GM19328 (cell line): Measurements from ENCODE around the gene FCRL1.

Source experiments
- ATAC-seq: cut with Tn5 transposase; IDR thresholded peaks from one replicate; pipeline ENCODE4 v1.9.1; 2021; ENCODE audit warnings: mild to moderate bottlenecking, moderate library complexity; ENCODE audit not compliant: unreplicated experiment

FCRL1 gene

DNA sequence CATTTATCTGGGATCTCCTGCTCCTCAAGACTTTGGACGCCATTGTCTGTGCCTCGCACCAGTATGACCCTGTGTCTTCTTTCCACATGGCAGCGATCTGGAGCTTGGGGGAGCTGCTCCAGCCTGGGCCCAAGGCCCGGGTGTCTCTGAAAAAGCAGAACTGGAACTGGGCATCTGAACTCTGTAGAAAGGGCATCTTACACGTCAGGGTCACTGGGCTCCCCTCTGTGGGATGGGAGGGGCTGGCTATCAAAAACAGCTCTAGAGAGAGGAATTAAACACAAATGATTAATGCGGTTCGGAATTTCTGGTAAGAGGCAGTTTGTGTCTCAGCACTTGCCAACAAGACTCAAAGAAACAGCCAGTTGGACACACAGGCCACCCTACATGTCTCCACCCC lies 16.1 kb downstream of the FCRL1 start:
- ATAC-seq = no peak

DNA sequence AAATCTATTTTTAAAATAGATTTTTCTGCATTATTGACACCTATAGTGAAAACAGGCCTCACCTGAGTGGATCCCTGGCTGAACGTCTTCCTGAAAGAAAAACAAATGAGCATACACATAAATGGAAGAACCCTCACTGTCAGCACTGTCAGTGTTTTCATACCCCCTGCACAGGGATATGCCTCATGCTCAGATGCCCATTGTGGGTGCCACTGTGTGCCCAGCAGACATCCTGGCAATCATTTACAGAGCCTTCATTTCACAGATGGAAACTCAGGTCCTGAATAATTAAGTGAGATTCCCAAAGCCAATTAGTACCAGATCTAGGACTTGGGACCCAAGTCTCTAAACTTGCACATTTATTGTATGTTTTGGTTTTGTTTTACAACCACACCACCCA lies 19.9 kb downstream of the FCRL1 start:
- no peak for ATAC-seq

DNA sequence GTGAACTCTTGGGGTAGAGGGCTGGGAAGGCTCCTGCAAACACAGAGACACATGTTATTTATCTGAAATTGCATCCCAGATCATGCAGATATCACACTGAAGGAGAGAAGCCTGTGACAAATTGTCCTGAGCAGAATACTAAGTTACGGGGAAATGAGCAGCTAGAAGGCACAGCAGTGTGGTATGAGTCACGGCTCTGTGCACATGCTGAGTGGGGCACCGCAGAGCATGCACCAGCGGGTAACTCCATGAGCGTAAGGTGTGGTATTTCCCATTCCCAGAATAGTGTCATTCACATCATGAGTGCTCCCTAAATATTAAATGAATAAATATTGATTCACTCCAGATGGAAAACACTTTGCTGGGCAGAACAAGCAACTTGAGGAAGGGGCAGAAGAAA lies 21.7 kb downstream of the FCRL1 start:
- ATAC-seq = no peak

DNA sequence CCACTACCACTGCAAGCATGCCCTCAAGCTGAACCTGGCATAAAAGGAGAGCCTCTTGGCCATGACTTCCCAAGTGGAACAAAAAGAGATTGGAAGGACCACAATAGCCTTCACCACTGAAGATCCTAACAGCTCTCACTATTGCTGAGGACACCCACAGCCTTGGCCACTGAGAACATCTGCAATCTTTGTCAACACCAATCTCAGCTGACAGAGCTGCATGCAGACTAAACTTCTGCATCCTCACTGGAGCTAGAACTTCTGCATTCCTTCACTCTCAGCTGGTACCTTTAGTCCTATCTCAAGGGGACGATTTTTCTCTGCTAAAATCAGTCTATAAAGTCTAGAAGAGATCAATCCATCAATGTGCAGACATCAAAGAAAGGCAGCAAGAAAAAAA lies 34.7 kb downstream of the FCRL1 start:
- ATAC-seq = no peak

DNA sequence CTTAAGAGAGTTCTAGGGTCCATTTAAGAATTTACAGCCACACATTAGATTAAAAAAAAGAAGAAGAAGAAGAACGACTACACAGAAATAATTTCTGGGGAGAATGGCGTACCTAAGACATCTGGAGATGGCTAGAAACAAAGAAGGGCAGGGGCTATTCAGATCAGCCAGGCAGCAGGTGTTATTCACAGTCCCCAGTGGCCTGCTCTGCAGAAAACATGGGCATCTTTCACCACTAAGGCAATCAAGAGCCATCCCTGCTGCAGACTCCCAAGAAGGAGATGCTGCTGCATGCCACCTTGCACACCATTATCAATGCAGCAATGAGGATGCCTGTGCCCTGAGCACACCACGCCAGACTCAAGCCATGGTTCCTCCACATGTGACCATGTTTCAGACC lies 35.1 kb downstream of the FCRL1 start:
- no peak for ATAC-seq

DNA sequence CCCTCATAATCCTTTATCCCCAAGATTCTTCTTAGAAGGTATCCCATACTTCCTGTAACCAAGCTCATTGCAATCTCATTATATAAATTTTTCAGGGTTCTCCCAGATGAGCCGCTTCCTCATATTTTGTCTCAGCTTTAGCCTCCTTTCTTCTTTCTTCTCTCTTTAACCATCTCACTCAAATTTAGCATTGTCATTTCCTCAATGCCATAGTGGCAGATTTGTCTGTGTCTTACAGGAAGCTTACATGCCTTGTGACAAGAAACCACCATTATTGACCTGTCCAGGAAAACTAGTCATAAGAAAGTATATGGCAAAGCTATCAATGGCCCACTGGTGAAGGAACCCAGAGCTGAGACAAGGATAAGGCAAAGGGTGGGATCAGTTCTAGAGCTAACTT lies 37.0 kb downstream of the FCRL1 start:
- no peak for ATAC-seq

DNA sequence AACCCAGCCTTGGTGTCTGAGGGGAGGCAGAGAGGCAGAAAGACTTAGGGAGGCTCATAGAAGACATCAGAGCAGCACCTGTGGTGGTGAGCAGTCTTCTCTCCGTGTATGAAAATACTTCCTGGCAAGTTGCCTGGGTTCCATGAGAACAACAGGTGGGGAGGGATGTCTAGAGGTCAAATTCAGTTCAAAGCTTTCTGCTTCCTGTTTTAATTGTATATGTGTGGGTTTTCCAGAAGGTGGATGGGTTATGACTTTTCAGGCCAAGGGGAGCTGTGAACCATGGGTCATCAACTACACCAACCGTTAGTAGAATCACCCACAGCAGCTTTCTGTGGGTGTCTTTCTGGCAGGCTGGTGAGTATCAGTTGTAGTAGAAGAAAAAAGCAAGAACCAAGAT lies 38.9 kb downstream of the FCRL1 start:
- peak; percentile 61 for ATAC-seq

DNA sequence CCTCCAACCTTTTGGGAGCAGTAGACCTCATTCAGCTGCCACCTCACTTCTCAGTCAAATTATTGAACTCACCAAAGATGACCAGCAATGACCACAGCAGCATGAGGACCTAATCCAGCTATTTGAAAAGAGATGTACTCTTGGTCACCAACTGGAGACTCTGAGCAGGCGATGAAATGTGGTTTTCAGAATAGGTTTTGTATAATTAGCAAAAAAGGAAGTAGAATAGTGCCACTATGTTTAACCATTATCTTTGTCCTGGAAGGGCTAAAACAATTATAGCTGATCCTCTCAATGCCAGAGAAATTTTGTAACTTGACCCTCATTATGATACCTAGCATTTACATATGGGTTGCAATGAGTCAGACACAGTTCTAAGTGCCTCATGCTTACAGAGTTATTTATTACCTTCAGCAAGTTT lies 42.9 kb downstream of the FCRL1 start, which contains the start of gene FCRL2:
Gene FCRL2 (minus strand): TSS at position 162 of the 421 bp plus-strand sequence. CDS start 59 bp downstream, at position 103.
- no peak for ATAC-seq

DNA sequence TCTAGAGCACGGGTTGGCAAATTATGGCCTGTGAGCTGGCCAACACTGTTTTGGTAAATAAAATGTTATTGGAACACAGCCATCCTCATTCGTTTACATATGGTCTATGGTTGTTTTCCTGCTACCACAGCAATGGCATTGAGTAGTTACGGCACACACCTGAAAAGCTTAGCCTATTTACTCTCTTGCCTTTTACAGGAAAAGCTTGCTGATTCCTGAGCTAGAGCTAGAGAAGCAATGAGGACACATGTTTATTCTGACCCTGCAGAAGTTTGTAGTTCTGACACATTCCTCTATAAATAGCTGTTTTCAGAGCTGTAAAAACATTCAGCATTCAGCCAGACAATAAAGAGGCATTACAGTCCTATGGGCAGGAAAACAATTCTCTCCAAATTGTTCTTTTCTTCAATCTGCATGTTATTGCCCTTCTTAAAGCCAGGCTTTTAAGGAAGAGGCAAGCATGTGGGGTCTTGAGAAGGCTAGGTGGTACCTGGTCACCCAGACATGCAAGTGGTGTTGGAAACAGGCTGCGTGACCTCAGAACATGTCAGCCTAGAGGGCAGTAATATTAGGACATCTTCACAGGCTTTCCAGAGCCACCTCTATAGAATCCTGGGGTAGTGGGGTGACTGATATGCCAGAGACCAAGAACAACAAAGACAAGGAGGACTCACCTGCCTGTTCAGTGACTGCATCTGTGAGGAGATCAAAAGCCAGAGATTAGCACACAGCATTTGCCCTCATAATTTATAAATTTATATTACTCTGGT lies 44.6 kb downstream of the FCRL1 start:
- no peak for ATAC-seq

DNA sequence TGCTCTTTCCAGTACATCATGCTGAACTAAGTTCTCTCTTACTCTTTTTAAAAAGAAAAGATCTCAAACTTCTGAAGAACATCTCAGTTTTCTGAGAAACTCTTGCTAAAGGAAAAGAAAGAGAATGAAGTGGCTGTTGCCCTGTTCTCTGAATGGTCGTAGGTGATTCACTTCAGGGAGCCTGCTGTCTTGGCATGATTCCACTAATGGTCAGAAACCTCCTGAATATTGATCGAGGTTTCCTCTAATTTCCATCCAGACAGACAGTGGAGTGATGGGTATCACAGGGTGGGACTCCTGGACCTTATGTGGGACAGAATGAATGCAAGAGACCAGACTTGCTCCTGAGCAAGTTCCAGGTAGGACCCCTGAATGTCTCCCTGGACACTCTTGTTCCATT lies 45.5 kb downstream of the FCRL1 start:
- no peak for ATAC-seq

DNA sequence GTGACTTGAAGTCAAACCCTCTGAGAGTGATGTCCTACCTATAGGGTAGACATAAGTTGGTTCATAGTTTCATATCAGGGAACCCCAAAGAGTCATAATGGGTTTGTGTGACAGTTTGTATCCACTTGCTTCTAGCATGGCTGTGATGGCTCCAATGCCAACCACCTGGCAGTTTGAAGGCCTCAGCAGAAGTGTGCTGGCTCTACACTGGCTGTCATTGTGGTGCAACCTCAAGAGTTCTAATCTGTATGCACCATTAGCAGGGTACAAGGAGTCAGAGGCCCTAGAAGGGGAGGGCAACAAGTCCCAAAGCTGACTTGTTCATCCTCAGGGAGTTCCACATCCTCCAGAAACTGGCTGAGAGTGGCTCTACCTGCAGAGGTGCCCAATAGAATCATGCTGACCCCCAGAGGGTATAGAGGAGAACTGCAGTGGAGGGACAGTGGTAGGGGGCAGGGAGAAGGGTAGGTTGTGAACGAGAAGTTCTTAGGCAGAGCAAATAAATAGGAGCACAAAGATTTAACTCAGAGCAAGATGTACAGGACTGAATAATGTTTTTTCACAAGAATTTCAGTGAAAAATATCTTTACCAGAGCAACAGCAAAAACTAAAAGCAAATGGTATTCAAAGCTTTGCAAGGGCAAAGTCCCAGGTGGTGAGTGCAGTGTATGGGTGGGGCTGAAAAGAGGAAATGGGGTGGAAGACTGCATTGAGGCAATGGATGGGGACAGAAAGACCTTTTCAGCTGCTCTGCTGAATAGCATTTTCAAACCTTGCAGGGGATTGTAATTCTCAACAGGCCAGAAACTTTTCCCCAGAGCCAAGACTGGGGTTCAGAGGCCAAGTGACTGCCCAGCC lies 46.2 kb downstream of the FCRL1 start:
- peak; percentile 67 for ATAC-seq

DNA sequence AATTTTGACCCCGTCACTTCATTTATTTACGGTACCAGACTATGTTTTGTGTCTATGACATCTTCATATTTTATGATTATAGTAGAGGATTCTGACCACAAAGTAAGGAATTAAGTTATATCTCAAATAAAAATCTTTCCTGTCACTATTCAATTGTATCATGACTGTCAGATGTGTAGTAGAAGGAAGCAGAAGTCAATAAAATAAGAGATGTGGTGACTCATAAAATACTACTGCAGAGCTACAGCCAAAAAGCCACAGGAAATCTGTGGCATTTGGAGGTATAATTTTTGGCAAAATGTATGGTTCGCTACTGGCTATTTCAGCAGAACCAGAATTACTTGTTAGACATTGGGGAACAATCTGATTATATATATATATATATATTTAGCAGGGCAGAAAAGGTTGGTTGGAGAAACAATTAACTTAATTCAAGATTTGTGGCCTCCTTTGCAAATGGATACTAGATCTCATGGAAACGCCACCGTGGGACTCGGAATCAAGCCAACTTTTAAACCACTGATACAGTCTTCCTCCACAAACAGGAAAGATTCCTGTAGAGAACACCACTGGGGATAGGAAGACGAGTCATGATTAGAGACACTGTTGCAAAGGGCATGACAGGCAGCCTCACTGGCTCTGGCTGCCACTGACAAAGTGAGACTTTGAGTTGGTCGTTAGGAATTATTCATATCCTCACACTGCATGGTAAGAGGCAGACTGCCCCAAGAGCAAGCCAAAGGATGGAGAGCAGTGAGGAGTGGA lies 48.1 kb downstream of the FCRL1 start:
- no peak for ATAC-seq

DNA sequence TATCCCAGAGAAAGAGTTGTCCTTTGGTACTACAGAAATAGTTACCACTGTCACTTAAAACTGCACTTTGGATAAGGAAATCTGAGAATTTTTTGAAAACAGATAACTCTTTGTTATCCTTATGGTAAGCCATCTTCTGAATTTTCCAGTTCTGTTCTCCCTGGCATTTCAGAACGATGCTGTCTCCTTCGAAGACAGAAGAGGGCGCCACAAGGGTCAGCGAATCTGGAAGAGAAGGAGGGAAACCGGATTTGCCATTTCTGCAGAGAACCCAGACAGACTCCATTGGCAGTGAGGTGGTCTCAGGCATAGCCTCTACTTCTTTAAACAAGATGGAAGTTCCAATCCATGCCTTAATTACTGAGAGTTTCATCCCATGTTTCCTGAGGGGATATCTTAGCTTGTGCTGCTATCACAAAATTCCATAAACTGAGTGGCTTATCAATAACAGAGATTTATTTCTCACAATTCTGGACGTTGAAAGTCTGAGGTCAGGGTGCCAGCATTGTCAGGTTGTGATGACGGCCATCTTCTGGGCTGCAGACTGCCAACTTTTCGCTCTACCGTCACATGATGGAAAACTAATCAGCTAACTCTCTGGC lies 49.4 kb downstream of the FCRL1 start:
- no peak for ATAC-seq

DNA sequence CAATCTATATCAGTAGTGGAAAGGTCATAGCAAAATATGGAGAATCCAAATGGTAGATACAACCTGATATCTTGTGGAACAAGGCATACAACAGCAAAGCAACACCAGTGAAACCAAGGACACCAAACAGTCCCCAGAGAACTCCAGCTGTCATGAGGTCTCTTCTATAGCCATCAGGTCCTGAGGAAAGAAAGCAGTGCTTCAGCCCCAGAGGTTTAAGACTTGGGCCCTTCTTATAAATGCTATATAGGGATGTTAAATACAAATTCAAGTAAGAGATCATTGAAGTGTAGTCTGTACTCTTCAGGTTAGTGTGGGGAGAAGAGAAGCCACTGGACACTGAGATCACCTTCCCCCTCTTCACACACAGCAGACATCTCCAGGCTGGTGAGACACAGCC lies 53.1 kb downstream of the FCRL1 start:
- ATAC-seq = no peak

DNA sequence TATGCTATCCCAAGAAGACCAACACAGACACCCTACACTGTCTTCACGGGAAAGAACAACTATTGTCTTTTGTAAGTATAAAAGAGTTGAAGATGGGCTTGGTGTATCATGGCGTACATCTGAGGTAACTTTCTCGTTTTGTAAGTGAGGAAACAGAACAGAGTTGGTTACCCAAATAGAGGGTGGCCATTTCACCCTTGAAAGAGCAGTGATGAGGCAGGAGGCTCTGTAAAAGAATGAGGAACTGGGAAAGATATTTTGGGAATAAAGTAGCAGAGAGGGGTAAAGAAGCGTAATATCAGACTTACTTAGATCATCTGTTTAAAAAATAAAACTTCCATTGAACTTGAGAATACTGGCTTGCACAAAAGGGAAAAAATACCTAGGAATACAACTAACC lies 61.9 kb downstream of the FCRL1 start:
- ATAC-seq = no peak

DNA sequence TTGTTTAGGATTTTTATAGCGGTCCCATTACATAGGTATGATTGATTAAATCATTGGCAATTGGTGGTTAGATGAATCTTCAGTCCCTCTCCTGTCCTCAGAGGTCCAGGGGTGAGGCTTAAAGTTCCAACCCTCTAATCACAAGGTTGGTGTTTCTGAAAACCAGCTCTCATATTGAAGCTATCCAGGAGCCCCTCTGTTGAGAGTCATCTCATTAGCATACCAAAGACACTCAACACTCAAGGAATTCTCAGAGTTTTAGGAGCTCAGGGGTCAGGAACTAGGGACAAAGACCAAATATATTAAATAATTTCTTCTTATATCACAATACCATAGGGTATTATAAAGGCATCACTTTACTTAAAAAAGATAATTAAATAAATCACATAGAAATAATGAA lies 66.3 kb downstream of the FCRL1 start:
- no peak for ATAC-seq

DNA sequence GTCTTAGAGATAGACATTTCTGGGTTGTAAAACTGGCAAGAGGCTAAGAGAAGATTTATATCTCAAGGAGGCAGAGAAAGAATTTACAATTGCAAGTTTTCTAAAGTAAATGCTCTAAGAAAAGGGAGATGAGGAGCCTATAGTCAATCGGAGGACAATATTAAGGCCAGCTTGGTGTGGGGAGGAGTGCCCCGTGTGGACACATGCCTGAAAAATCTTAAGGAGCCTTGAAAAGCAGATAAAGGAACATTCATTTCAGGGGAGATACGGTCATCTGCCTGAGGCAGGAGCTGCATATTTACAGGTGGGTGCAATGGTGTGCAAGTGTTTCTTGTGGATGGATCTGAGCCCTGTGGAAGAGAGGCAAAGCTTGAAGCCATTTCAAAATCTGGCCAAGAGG lies 68.6 kb downstream of the FCRL1 start:
- no peak for ATAC-seq

DNA sequence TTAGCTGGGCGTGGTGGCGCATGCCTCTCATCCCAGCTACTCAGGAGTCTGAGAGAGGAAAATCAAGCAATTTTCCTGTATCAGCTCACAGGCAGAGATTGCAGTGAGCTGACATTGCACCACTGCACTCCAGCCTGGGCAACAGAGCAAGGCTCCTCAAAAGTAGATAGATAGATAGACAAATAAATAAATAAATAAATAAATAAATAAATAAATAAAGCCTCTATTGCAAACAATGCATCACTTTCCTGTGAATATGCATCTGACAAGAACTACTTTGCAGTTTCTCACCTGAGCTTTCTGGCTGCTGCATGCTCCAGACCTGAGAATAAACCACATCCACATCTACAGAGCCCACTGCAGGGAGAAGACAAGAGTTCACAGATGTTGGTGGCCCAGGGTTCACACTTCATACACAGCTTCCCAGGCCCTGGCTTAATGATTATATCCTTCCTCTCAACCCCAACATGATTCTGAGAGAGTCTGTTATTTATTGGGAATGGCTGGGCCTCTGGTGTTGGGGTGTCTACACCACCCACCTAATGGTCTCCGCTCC lies 71.6 kb downstream of the FCRL1 start:
- ATAC-seq = no peak
